ENCODE measurements around the gene POU2AF1.

The POU2AF1 gene

DNA sequence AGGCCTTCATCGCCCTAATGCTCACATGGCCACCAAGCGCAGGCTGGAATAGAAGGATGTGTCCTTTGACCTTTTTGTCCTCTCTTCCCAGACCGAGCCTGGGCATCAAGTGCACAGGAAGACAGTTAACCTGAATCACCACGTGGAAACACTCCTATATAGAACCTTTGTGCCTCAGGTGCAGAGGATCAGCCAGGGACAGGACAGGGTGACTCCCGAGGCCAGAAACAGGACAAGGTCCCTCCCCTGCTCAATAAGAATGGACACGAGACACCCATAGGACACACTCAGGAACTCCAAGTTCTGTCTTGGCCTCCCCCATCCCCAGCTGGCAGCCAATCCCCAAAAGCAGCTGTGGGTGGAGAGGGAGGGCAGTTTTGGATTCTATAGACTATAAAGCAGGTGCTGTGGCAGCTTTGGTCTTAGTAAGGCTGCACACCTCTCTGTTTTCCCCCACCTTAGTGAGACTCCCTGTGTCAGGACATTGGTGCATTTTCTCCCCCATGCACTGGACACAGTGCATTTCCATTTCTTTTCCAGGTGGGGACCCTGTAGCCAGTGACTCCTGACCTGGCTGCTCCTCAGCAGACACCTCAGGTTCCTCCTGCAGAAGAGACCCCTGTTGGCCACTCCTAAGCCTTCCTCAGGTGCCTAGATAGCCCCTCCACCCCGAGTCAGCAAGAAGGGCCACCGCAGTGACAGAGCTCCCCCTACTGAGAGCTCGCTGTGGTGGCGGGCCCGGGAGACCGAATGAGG lies 43.6 kb upstream of the POU2AF1 start:
- peak; percentile 63 for DNase-seq (ENCODE audit: extremely low spot score)
- CTCF ChIA-PET, result interaction anchor here (0.6 to 28.1 kb wide), 35 partner anchors 7 to 975 kb away, joined by 3 to 636 read pairs (median 6); partner anchors contain the start of genes POU2AF1 and POU2AF3
- TF ChIP-seq, protein P1, sequence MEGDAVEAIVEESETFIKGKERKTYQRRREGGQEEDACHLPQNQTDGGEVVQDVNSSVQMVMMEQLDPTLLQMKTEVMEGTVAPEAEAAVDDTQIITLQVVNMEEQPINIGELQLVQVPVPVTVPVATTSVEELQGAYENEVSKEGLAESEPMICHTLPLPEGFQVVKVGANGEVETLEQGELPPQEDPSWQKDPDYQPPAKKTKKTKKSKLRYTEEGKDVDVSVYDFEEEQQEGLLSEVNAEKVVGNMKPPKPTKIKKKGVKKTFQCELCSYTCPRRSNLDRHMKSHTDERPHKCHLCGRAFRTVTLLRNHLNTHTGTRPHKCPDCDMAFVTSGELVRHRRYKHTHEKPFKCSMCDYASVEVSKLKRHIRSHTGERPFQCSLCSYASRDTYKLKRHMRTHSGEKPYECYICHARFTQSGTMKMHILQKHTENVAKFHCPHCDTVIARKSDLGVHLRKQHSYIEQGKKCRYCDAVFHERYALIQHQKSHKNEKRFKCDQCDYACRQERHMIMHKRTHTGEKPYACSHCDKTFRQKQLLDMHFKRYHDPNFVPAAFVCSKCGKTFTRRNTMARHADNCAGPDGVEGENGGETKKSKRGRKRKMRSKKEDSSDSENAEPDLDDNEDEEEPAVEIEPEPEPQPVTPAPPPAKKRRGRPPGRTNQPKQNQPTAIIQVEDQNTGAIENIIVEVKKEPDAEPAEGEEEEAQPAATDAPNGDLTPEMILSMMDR (IDR thresholded peaks at IDR 0.05; ENCODE audit: control extremely low read depth, extremely low read depth, low read depth, missing control alignments), result peak; percentile 95
- POLR2A ChIA-PET, result interaction anchor here (0.5 to 1.5 kb wide), 2 partner anchors 10 to 68 kb away, joined by 3 read pairs; no protein-coding TSS in a partner anchor

DNA sequence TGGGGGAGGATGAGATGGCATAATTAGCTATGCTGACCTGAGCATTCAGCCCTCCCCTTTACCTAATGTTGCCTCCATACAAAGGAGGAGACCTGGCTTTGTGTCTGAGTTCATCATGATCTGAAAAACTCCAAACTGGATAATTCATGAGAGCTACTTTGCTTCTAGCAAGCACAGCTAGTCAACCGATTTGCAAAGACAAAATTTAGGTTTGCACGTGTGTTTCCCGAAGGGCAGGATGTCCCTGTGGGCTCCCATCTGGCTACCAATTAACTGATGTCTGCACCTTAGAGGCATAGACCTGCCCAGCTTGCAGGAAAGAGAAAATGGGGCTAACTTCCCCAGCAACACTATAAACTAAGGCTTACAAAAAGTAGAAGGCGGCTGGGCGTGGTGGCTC lies 42.2 kb upstream of the POU2AF1 start:
- ChIA-PET CTCF (interaction anchor here (0.8 to 28.1 kb wide), 9 partner anchors 8 to 138 kb away, joined by 3 to 636 read pairs (median 39); partner anchors contain the start of gene POU2AF1), POLR2A (no interaction called here)
- DNase-seq (ENCODE audit: extremely low spot score), result no peak
- TF ChIP-seq, protein P1 (IDR thresholded peaks at IDR 0.05; ENCODE audit: control extremely low read depth, extremely low read depth, low read depth, missing control alignments), result no peak

DNA sequence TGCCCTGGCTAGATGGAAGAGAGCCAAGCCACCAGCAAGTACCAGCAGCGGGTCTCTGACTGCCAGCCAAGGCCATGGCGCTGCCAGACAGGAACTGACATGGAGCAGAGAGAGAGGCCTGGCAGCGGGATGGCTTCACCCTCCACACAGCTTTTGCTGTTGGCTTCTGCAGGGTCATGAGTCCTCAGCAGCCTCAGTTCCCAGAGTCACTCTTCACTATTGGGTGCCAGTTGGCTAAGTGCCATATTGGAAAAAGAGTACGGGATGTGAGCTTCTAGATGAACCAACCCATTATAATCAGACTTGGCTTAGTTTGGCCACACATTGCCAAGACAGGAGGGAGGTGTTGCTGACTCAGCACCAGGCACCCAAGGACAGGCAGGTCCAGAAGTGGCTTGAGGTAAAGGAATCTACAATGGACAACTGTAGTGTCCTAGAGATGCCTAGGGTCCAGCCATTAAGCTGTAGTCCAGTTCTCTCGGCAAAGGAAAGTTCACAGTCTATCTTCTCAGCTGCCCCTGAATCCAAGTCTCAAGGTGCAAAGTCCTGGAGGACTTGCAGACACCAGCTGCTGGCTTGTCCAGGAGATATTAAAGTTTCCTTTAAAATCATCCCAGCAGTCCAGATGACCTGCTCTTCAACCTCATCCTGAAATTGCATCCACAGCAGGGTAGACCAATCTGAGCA lies 40.7 kb upstream of the POU2AF1 start:
- TF ChIP-seq, protein P1 (IDR thresholded peaks at IDR 0.05; ENCODE audit: control extremely low read depth, extremely low read depth, low read depth, missing control alignments), result no peak
- CTCF ChIA-PET, result interaction anchor here (1.2 to 28.1 kb wide), 6 partner anchors 9 to 136 kb away, joined by 3 to 636 read pairs (median 97); partner anchors contain the start of gene POU2AF1
- POLR2A ChIA-PET, result interaction anchor here (1.0 kb wide), 1 partner anchor 41 kb away, joined by 4 read pairs; the partner anchor contains the start of gene POU2AF1
- no peak for DNase-seq (ENCODE audit: extremely low spot score)

DNA sequence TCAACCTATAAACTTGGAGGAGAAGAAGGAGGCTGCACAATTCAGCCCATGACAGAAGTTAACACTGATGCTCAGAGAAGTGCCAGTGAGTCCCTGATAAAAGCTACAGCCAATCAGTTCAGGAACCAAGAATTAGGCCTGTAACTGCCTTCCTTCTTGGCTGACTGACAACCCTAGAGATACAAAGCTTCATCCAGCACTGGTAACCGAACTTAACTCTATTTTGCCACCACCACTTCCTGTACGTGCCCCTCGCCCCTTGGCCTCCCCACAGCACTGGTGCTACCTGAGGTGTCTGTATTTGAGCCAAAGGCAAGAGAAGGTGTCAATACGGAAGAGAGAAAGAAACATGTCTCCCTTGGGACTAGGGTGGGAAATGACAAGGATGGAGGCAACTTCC lies 40.1 kb upstream of the POU2AF1 start:
- POLR2A ChIA-PET, result interaction anchor here (2.8 kb wide), 1 partner anchor 40 kb away, joined by 21 read pairs; the partner anchor contains the start of gene POU2AF1
- TF ChIP-seq, protein P1 (IDR thresholded peaks at IDR 0.05; ENCODE audit: control extremely low read depth, extremely low read depth, low read depth, missing control alignments), result no peak
- CTCF ChIA-PET, result interaction anchor here (1.2 to 28.1 kb wide), 8 partner anchors 9 to 136 kb away, joined by 3 to 636 read pairs (median 8); partner anchors contain the start of gene POU2AF1
- no peak for DNase-seq (ENCODE audit: extremely low spot score)

DNA sequence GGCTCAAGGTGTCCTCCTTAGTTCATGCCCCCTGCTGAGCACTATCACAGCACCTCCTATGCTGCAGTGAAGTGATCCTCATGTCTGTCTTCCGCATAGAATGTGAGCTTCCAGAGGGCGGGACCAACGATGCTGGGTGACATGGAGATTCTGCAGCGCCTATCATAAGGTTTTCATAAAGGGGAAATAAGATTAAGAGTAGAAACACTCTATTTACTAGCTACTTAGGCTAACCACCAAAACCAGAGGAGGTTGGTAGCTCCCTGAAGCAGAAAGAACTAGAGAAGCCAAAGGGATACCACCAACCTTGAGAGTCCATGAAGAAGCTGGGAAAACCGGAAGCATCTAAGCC lies 39.3 kb upstream of the POU2AF1 start:
- DNase-seq (ENCODE audit: extremely low spot score), result no peak
- TF ChIP-seq, protein P1 (IDR thresholded peaks at IDR 0.05; ENCODE audit: control extremely low read depth, extremely low read depth, low read depth, missing control alignments), result no peak
- POLR2A ChIA-PET, result interaction anchor here (1.2 to 3.4 kb wide), 5 partner anchors 9 to 50 kb away, joined by 3 to 27 read pairs (median 3); partner anchors contain the start of gene POU2AF1
- CTCF ChIA-PET, result interaction anchor here (1.1 to 28.1 kb wide), 10 partner anchors 11 to 144 kb away, joined by 3 to 636 read pairs (median 8); partner anchors contain the start of gene POU2AF1

All from GM10248 (cell line).